T-helper 2 cell treated with Interferon-gamma antibody and Interleukin-4, amounts not matched to agents 5 μg/mL and 100 μg/mL, for 36 hours (primary cell): ENCODE results near the gene TNNI3.

Experiments used
- DNase-seq: peaks from one replicate; pipeline ENCODE4 v3.0.0; 2021; ENCODE audit warnings: low spot score
- H3K27ac Mint-ChIP-seq: one replicate; pipeline ENCODE4 v1.8.0; 2021; ENCODE audit warnings: mild to moderate bottlenecking, mixed read lengths
- H3K27me3 Mint-ChIP-seq: one replicate; pipeline ENCODE4 v1.8.0; 2021; ENCODE audit warnings: low read depth, mixed read lengths
- H3K36me3 Mint-ChIP-seq: one replicate; pipeline ENCODE4 v1.8.0; 2021; ENCODE audit warnings: low read depth, mixed read lengths
- H3K4me1 Mint-ChIP-seq: one replicate; pipeline ENCODE4 v1.8.0; 2021; ENCODE audit warnings: low read depth, mixed read lengths
- H3K4me3 Mint-ChIP-seq: one replicate; pipeline ENCODE4 v1.8.0; 2022; ENCODE audit warnings: mild to moderate bottlenecking, moderate library complexity, mixed read lengths
- H3K9me3 Mint-ChIP-seq: one replicate; pipeline ENCODE4 v1.8.0; 2021; ENCODE audit warnings: mixed read lengths

Gene TNNI3

GRCh38 chr19:55146705-55147273 is 10.7 kb downstream of the TNNI3 start:
- H3K9me3 Mint-ChIP-seq = peaks cover 4% of the 10 kb centered on the region
- H3K27me3 Mint-ChIP-seq = peaks cover 43% of the 10 kb centered on the region
- no peak for DNase-seq
- H3K36me3 Mint-ChIP-seq = no peaks in the 10 kb centered on the region
- no peak overlapping the region for H3K4me3 Mint-ChIP-seq
- H3K4me1 Mint-ChIP-seq = peaks cover 5% of the 10 kb centered on the region
- H3K27ac Mint-ChIP-seq = no peak overlapping the region

GRCh38 chr19:55146078-55146704 is 11.3 kb downstream of the TNNI3 start:
- Mint-ChIP-seq H3K27ac (no peak overlapping the region), H3K9me3 (no peaks in the 10 kb centered on the region), H3K4me3 (no peak overlapping the region), H3K27me3 (peaks cover 45% of the 10 kb centered on the region), H3K36me3 (no peaks in the 10 kb centered on the region), H3K4me1 (peaks cover 5% of the 10 kb centered on the region)
- DNase-seq = no peak

- H3K27me3 Mint-ChIP-seq = peaks cover 45% of the 10 kb centered on the region
- no peaks in the 10 kb centered on the region for H3K9me3 Mint-ChIP-seq
- no peak overlapping the region for H3K4me3 Mint-ChIP-seq
- DNase-seq = no peak
- H3K4me1 Mint-ChIP-seq = peaks cover 7% of the 10 kb centered on the region
- no peak overlapping the region for H3K27ac Mint-ChIP-seq
- H3K36me3 Mint-ChIP-seq = no peaks in the 10 kb centered on the region
Observed at GRCh38 chr19:55145232-55145631, 12.3 kb downstream of the TNNI3 start.

GRCh38 chr19:55141696-55142095 is 15.8 kb downstream of the TNNI3 start:
- Mint-ChIP-seq H3K4me1 (peaks cover 5% of the 10 kb centered on the region), H3K36me3 (no peaks in the 10 kb centered on the region), H3K27ac (no peak overlapping the region), H3K27me3 (peaks cover 28% of the 10 kb centered on the region), H3K9me3 (no peaks in the 10 kb centered on the region), H3K4me3 (no peak overlapping the region)
- DNase-seq = no peak

- no peak overlapping the region for H3K4me3 Mint-ChIP-seq
- DNase-seq = no peak
- H3K27me3 Mint-ChIP-seq = peaks cover 9% of the 10 kb centered on the region
- no peak overlapping the region for H3K27ac Mint-ChIP-seq
- H3K4me1 Mint-ChIP-seq = peaks cover 2% of the 10 kb centered on the region
- no peaks in the 10 kb centered on the region for H3K36me3 Mint-ChIP-seq
- H3K9me3 Mint-ChIP-seq = no peaks in the 10 kb centered on the region
Observed at GRCh38 chr19:55137915-55138314, 19.6 kb downstream of the TNNI3 start.

GRCh38 chr19:55136399-55137102 is 21.0 kb downstream of the TNNI3 start:
- Mint-ChIP-seq H3K27me3 (peaks cover 12% of the 10 kb centered on the region), H3K36me3 (no peaks in the 10 kb centered on the region), H3K4me1 (peaks cover 2% of the 10 kb centered on the region), H3K4me3 (no peak overlapping the region), H3K9me3 (no peaks in the 10 kb centered on the region), H3K27ac (no peak overlapping the region)
- DNase-seq = no peak

GRCh38 chr19:55134736-55135135 is 22.8 kb downstream of the TNNI3 start:
- no peak for DNase-seq
- Mint-ChIP-seq H3K4me1 (no peaks in the 10 kb centered on the region), H3K27ac (no peak overlapping the region), H3K9me3 (no peaks in the 10 kb centered on the region), H3K27me3 (peaks cover 13% of the 10 kb centered on the region), H3K36me3 (no peaks in the 10 kb centered on the region), H3K4me3 (no peak overlapping the region)

- Mint-ChIP-seq H3K9me3 (no peaks in the 10 kb centered on the region), H3K4me3 (no peak overlapping the region), H3K27me3 (peaks cover 16% of the 10 kb centered on the region), H3K4me1 (no peaks in the 10 kb centered on the region), H3K27ac (no peak overlapping the region), H3K36me3 (no peaks in the 10 kb centered on the region)
- no peak for DNase-seq
Observed at GRCh38 chr19:55133639-55134444, 23.7 kb downstream of the TNNI3 start.

GRCh38 chr19:55132453-55133129 is 24.9 kb downstream of the TNNI3 start:
- Mint-ChIP-seq H3K27ac (no peak overlapping the region), H3K9me3 (no peaks in the 10 kb centered on the region), H3K27me3 (peaks cover 24% of the 10 kb centered on the region), H3K4me1 (no peaks in the 10 kb centered on the region), H3K4me3 (no peak overlapping the region), H3K36me3 (no peaks in the 10 kb centered on the region)
- no peak for DNase-seq

- no peaks in the 10 kb centered on the region for H3K36me3 Mint-ChIP-seq
- H3K9me3 Mint-ChIP-seq = no peaks in the 10 kb centered on the region
- DNase-seq = no peak
- peaks cover 31% of the 10 kb centered on the region for H3K27me3 Mint-ChIP-seq
- H3K4me3 Mint-ChIP-seq = no peak overlapping the region
- no peaks in the 10 kb centered on the region for H3K4me1 Mint-ChIP-seq
- H3K27ac Mint-ChIP-seq = no peak overlapping the region
Observed at GRCh38 chr19:55131421-55131820, 26.1 kb downstream of the TNNI3 start.

GRCh38 chr19:55119053-55119452 is 38.5 kb downstream of the TNNI3 start:
- H3K27ac Mint-ChIP-seq = peak overlapping the region; percentile 71
- peaks cover 23% of the 10 kb centered on the region for H3K27me3 Mint-ChIP-seq
- H3K9me3 Mint-ChIP-seq = no peaks in the 10 kb centered on the region
- DNase-seq = no peak
- peaks cover 12% of the 10 kb centered on the region for H3K36me3 Mint-ChIP-seq
- peaks cover 33% of the 10 kb centered on the region for H3K4me1 Mint-ChIP-seq
- peak overlapping the region; percentile 100 for H3K4me3 Mint-ChIP-seq

GRCh38 chr19:55118401-55118991 is 39.0 kb downstream of the TNNI3 start:
- Mint-ChIP-seq H3K27ac (peak overlapping the region; percentile 97), H3K4me1 (peaks cover 33% of the 10 kb centered on the region), H3K9me3 (no peaks in the 10 kb centered on the region), H3K4me3 (peak overlapping the region; percentile 100), H3K36me3 (peaks cover 12% of the 10 kb centered on the region), H3K27me3 (peaks cover 17% of the 10 kb centered on the region)
- peak; percentile 28 for DNase-seq

GRCh38 chr19:55117663-55118391 is 39.7 kb downstream of the TNNI3 start:
- H3K27me3 Mint-ChIP-seq = peaks cover 10% of the 10 kb centered on the region
- peak overlapping the region; percentile 97 for H3K27ac Mint-ChIP-seq
- peaks cover 12% of the 10 kb centered on the region for H3K36me3 Mint-ChIP-seq
- H3K4me3 Mint-ChIP-seq = peak overlapping the region; percentile 100
- H3K9me3 Mint-ChIP-seq = no peaks in the 10 kb centered on the region
- peak; percentile 97 for DNase-seq
- H3K4me1 Mint-ChIP-seq = peaks cover 33% of the 10 kb centered on the region
